ENCODE measurements around the gene PTPRR.

PTPRR gene

GRCh38 chr12:70908978-70909377, 11.6 kb downstream of the PTPRR start:
- DNase-seq = no peak

- no peak for DNase-seq
These were observed 13.1 kb downstream of the PTPRR start for GRCh38 chr12:70907412-70907811.

GRCh38 chr12:70895956-70896355, 24.6 kb downstream of the PTPRR start:
- DNase-seq = no peak

GRCh38 chr12:70892593-70892992, 27.9 kb downstream of the PTPRR start:
- DNase-seq = no peak

GRCh38 chr12:70890895-70891832, 29.4 kb downstream of the PTPRR start:
- DNase-seq = no peak

- no peak for DNase-seq
These were observed 34.6 kb downstream of the PTPRR start for GRCh38 chr12:70885956-70886355.

GRCh38 chr12:70883855-70884254, 36.7 kb downstream of the PTPRR start:
- no peak for DNase-seq

GRCh38 chr12:70880744-70881143, 39.8 kb downstream of the PTPRR start:
- no peak for DNase-seq

- DNase-seq = no peak
These were observed 43.6 kb downstream of the PTPRR start for GRCh38 chr12:70876952-70877351.

GRCh38 chr12:70875628-70876027, 44.9 kb downstream of the PTPRR start:
- no peak for DNase-seq

- DNase-seq = no peak
These were observed 65.5 kb downstream of the PTPRR start for GRCh38 chr12:70854881-70855568.

- DNase-seq = no peak
These were observed 66.4 kb downstream of the PTPRR start for GRCh38 chr12:70854138-70854537.

GRCh38 chr12:70853326-70853725, 67.2 kb downstream of the PTPRR start:
- DNase-seq = no peak

- DNase-seq = no peak
These were observed 68.0 kb downstream of the PTPRR start for GRCh38 chr12:70852416-70853150.

- peak in 1 of 2 experiments; percentile 17 for DNase-seq
These were observed 71.1 kb downstream of the PTPRR start for GRCh38 chr12:70849265-70849960.

- no peak for DNase-seq
These were observed 72.7 kb downstream of the PTPRR start for GRCh38 chr12:70847871-70848270.

GRCh38 chr12:70845268-70845667, 75.3 kb downstream of the PTPRR start:
- DNase-seq = no peak

- DNase-seq = no peak
These were observed 77.2 kb downstream of the PTPRR start for GRCh38 chr12:70843363-70843762.

GRCh38 chr12:70842942-70843341, 77.6 kb downstream of the PTPRR start:
- no peak for DNase-seq

GRCh38 chr12:70842136-70842535, 78.4 kb downstream of the PTPRR start:
- no peak for DNase-seq

GRCh38 chr12:70840656-70841350, 79.7 kb downstream of the PTPRR start:
- DNase-seq = no peak

- DNase-seq = no peak
These were observed 81.0 kb downstream of the PTPRR start for GRCh38 chr12:70839544-70839943.

Data from SW 1271 (cell line).